Neural cell (in vitro differentiated cells): ENCODE measurements around the gene STAC3.

Experiments used
- CTCF ChIP-seq: fragments of 450-650 bp; IDR thresholded peaks from 2 replicates; pipeline ENCODE4 v1.5.1; 2014; ENCODE audit warnings: antibody characterized with exemption, mild to moderate bottlenecking, moderate library complexity; ENCODE audit not compliant: poor library complexity, severe bottlenecking
- POLR2AphosphoS5 ChIP-seq: IDR thresholded peaks from 2 replicates; pipeline ENCODE4 v1.6.1; 2012
- TAF1 ChIP-seq: IDR thresholded peaks from 2 replicates; pipeline ENCODE4 v1.6.1; 2012; ENCODE audit warnings: low read depth

GRCh38 chr12:57263096-57263495 is 12.1 kb upstream of the STAC3 start:
- no peak for TF ChIP-seq CTCF
- no peak for TF ChIP-seq TAF1
- no peak for TF ChIP-seq POLR2AphosphoS5
